AG04450 (cell line): ENCODE measurements around the gene NMNAT1. TPM values are rescaled to one million over a fixed set of nuclear protein-coding genes. Genes with fewer than 3 reads are reported as not detected.
A peak's percentile ranks its signal among the peaks of the same experiment; 100 is the strongest.
"Not testable (repeated sequence)": the region's sequence is repeated elsewhere in the genome, so short reads cannot be mapped to it uniquely, and the experiment has no call there.

Experiments
- CTCF ChIA-PET: fragments of 300-600, 350-600 bp; formaldehyde crosslinking; extraction: SDS; loops from one replicate; lab custom pipeline; 2022; ENCODE audit warnings: antibody characterized with exemption, inconsistent platforms; lab: Charles Lee
- POLR2A ChIA-PET: fragments of 350-600 bp; formaldehyde crosslinking; extraction: SDS; loops from one replicate; lab custom pipeline; 2021; ENCODE audit warnings: antibody characterized with exemption, inconsistent platforms; lab: Yijun Ruan, JAX
- DNase-seq: peaks from one replicate; pipeline ENCODE4 v3.0.0-alpha.2; 2011; ENCODE audit warnings: low read depth, low spot score
- H3K27ac ChIP-seq: one replicate; pipeline ENCODE4 v1.5.1; 2012; ENCODE audit warnings: low read depth, low read length, control low read depth
- H3K27me3 ChIP-seq: one replicate; pipeline ENCODE4 v1.6.0; 2012; ENCODE audit warnings: low read length; ENCODE audit not compliant: control insufficient read depth, insufficient read depth
- H3K4me3 ChIP-seq: 2 replicates; pipeline ENCODE4 v1.5.1; 2011; ENCODE audit warnings: mild to moderate bottlenecking, low read depth, low read length, control low read depth
- H3K9me3 ChIP-seq: 2 replicates; pipeline ENCODE4 v1.5.1; 2012; ENCODE audit warnings: low read length; ENCODE audit not compliant: control insufficient read depth, insufficient read depth
- polyA plus RNA-seq: library from polyadenylated mRNA; depleted of rRNA; stranded (reverse); fragments of >200 nt; gene quantifications from 2 replicates; pipeline ENCODE4 v1.2.3, GENCODE V29; 2011
- TF ChIP-seq, protein P1 (sequence below): IDR thresholded peaks from 2 replicates; pipeline ENCODE4 v1.5.1; 2011; ENCODE audit warnings: low read depth, low read length, control low read depth, inconsistent platforms

The NMNAT1 gene
- polyA plus RNA-seq, 1 experiment, result 16.4 TPM

- POLR2A ChIA-PET, result no interaction called here
- DNase-seq, result no peak
- no peak overlapping the region for H3K4me3 ChIP-seq
Observed at GRCh38 chr1:10025354-10025753, 82.1 kb downstream of the NMNAT1 start.

GRCh38 chr1:10027027-10027426 is 83.8 kb downstream of the NMNAT1 start:
- no peak overlapping the region for H3K27ac ChIP-seq
- H3K9me3 ChIP-seq, result no peaks in the 10 kb centered on the region; the same call in 1 of the 2 replicates
- DNase-seq, result no peak
- ChIA-PET CTCF (interaction anchor here (0.7 kb wide), 2 partner anchors 11 to 146 kb away, joined by 3 to 6 read pairs; no protein-coding TSS in a partner anchor), POLR2A (no interaction called here)
- TF ChIP-seq, protein P1, sequence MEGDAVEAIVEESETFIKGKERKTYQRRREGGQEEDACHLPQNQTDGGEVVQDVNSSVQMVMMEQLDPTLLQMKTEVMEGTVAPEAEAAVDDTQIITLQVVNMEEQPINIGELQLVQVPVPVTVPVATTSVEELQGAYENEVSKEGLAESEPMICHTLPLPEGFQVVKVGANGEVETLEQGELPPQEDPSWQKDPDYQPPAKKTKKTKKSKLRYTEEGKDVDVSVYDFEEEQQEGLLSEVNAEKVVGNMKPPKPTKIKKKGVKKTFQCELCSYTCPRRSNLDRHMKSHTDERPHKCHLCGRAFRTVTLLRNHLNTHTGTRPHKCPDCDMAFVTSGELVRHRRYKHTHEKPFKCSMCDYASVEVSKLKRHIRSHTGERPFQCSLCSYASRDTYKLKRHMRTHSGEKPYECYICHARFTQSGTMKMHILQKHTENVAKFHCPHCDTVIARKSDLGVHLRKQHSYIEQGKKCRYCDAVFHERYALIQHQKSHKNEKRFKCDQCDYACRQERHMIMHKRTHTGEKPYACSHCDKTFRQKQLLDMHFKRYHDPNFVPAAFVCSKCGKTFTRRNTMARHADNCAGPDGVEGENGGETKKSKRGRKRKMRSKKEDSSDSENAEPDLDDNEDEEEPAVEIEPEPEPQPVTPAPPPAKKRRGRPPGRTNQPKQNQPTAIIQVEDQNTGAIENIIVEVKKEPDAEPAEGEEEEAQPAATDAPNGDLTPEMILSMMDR, result no peak
- no peaks in the 10 kb centered on the region for H3K27me3 ChIP-seq
- H3K4me3 ChIP-seq, result no peak overlapping the region

More at GRCh38 chr1:10025354-10025753, 82.1 kb downstream of the NMNAT1 start:
- Histone ChIP-seq H3K27ac (no peak overlapping the region), H3K27me3 (no peaks in the 10 kb centered on the region), H3K9me3 (no peaks in the 10 kb centered on the region; the same call in 1 of the 2 replicates)
- CTCF ChIA-PET, result interaction anchor here (0.6 to 1.0 kb wide), 2 partner anchors 75 to 169 kb away, joined by 4 to 7 read pairs; no protein-coding TSS in a partner anchor
- TF ChIP-seq, protein P1, result no peak

- CTCF ChIA-PET, POLR2A ChIA-PET: not testable (repeated sequence)
Observed at GRCh38 chr1:10028956-10029500, 85.8 kb downstream of the NMNAT1 start.

GRCh38 chr1:10031461-10031860 is 88.2 kb downstream of the NMNAT1 start:
- Histone ChIP-seq H3K9me3 (no peaks in the 10 kb centered on the region; the same call in 1 of the 2 replicates), H3K4me3 (no peak overlapping the region), H3K27ac (no peak overlapping the region), H3K27me3 (no peaks in the 10 kb centered on the region)
- POLR2A ChIA-PET, result no interaction called here
- TF ChIP-seq, protein P1, result no peak
- DNase-seq, result no peak
- CTCF ChIA-PET, result interaction anchor here (1.2 kb wide), 1 partner anchor 11 kb away, joined by 3 read pairs; no protein-coding TSS in a partner anchor

More at GRCh38 chr1:10028956-10029500, 85.8 kb downstream of the NMNAT1 start:
- not testable (repeated sequence) for H3K9me3 ChIP-seq, H3K27me3 ChIP-seq, H3K27ac ChIP-seq, H3K4me3 ChIP-seq, DNase-seq

GRCh38 chr1:10032590-10033358 is 89.5 kb downstream of the NMNAT1 start, which contains the start of gene UBE4B:
UBE4B (plus strand) TSS chr1:10032958; CDS start chr1:10033671, 713 bp downstream.
- Histone ChIP-seq H3K27me3 (no peaks in the 10 kb centered on the region), H3K4me3 (peak within 1 kb of the TSS; percentile 93), H3K9me3 (no peaks in the 10 kb centered on the region; the same call in 1 of the 2 replicates), H3K27ac (peak within 1 kb of the TSS; percentile 91)
- ChIA-PET CTCF (interaction anchor here (0.6 kb wide), 1 partner anchor 95 kb away, joined by 8 read pairs; no protein-coding TSS in a partner anchor), POLR2A (interaction anchor here (0.6 to 2.0 kb wide), 4 partner anchors 13 to 177 kb away, joined by 4 to 6 read pairs (median 6); partner anchors contain the start of gene KIF1B)
- peak; percentile 94 for DNase-seq
- TF ChIP-seq, protein P1, result peak; percentile 68
